ENCODE data around the gene COLEC12. TPM values are rescaled to one million over a fixed set of nuclear protein-coding genes. Genes with fewer than 3 reads are reported as not detected.
A peak's percentile ranks its signal among the peaks of the same experiment; 100 is the strongest.

Gene COLEC12
- total RNA-seq, 1 donor from 2014 or later: 70.0 TPM

- no peak for TF ChIP-seq CTCF (IDR thresholded peaks at IDR 0.05; ENCODE audit: unreplicated experiment)
- Mint-ChIP-seq H3K4me1 (peaks cover 71% of the 10 kb centered on the region), H3K27ac (no peak overlapping the region), H3K4me3 (no peak overlapping the region), H3K36me3 (no peaks in the 10 kb centered on the region), H3K27me3 (ENCODE audit: low read depth) (no peaks in the 10 kb centered on the region), H3K9me3 (no peaks in the 10 kb centered on the region)
- DNase-seq (ENCODE audit: low spot score in 2 of 2, unreplicated experiment in 2 of 2): no peak
Measured at GRCh38 chr18:390741-391478, 109.6 kb downstream of the COLEC12 start.

GRCh38 chr18:389658-390357 is 110.7 kb downstream of the COLEC12 start:
- peaks cover 64% of the 10 kb centered on the region for H3K4me1 Mint-ChIP-seq
- no peak for DNase-seq (ENCODE audit: low spot score in 2 of 2, unreplicated experiment in 2 of 2)
- H3K36me3 Mint-ChIP-seq: no peaks in the 10 kb centered on the region
- no peak overlapping the region for H3K4me3 Mint-ChIP-seq
- H3K27ac Mint-ChIP-seq: peak overlapping the region; percentile 54
- no peak for TF ChIP-seq CTCF (IDR thresholded peaks at IDR 0.05; ENCODE audit: unreplicated experiment)
- no peaks in the 10 kb centered on the region for H3K27me3 Mint-ChIP-seq (ENCODE audit: low read depth)
- H3K9me3 Mint-ChIP-seq: no peaks in the 10 kb centered on the region

- no peaks in the 10 kb centered on the region for H3K27me3 Mint-ChIP-seq (ENCODE audit: low read depth)
- H3K4me3 Mint-ChIP-seq: no peak overlapping the region
- DNase-seq (ENCODE audit: low spot score in 2 of 2, unreplicated experiment in 2 of 2): no peak
- peaks cover 50% of the 10 kb centered on the region for H3K4me1 Mint-ChIP-seq
- H3K9me3 Mint-ChIP-seq: peaks cover 6% of the 10 kb centered on the region
- peaks cover 8% of the 10 kb centered on the region for H3K36me3 Mint-ChIP-seq
- no peak for TF ChIP-seq CTCF (IDR thresholded peaks at IDR 0.05; ENCODE audit: unreplicated experiment)
- no peak overlapping the region for H3K27ac Mint-ChIP-seq
Measured at GRCh38 chr18:388200-388599, 112.3 kb downstream of the COLEC12 start.

- Mint-ChIP-seq H3K36me3 (peaks cover 8% of the 10 kb centered on the region), H3K4me1 (peaks cover 46% of the 10 kb centered on the region), H3K27ac (peak overlapping the region; percentile 21), H3K27me3 (ENCODE audit: low read depth) (no peaks in the 10 kb centered on the region), H3K4me3 (no peak overlapping the region), H3K9me3 (peaks cover 6% of the 10 kb centered on the region)
- no peak for TF ChIP-seq CTCF (IDR thresholded peaks at IDR 0.05; ENCODE audit: unreplicated experiment)
- no peak for DNase-seq (ENCODE audit: low spot score in 2 of 2, unreplicated experiment in 2 of 2)
Measured at GRCh38 chr18:386994-387393, 113.5 kb downstream of the COLEC12 start.

- TF ChIP-seq CTCF (IDR thresholded peaks at IDR 0.05; ENCODE audit: unreplicated experiment): no peak
- Mint-ChIP-seq H3K4me3 (no peak overlapping the region), H3K36me3 (peaks cover 8% of the 10 kb centered on the region), H3K4me1 (peaks cover 46% of the 10 kb centered on the region), H3K9me3 (peaks cover 6% of the 10 kb centered on the region), H3K27me3 (ENCODE audit: low read depth) (no peaks in the 10 kb centered on the region), H3K27ac (no peak overlapping the region)
- no peak for DNase-seq (ENCODE audit: low spot score in 2 of 2, unreplicated experiment in 2 of 2)
Measured at GRCh38 chr18:384897-385296, 115.6 kb downstream of the COLEC12 start.

All from mesothelial cell of epicardium (in vitro differentiated cells).